ENCODE results near the gene FFAR3. TPM values are rescaled to one million over a fixed set of nuclear protein-coding genes. Genes with fewer than 3 reads are reported as not detected.

The FFAR3 gene
- total and polyA plus RNA-seq, 2 of the 8 experiments (the other 6 are each of a cell fraction or from before 2014, with no cell fraction given): not detected

DNA sequence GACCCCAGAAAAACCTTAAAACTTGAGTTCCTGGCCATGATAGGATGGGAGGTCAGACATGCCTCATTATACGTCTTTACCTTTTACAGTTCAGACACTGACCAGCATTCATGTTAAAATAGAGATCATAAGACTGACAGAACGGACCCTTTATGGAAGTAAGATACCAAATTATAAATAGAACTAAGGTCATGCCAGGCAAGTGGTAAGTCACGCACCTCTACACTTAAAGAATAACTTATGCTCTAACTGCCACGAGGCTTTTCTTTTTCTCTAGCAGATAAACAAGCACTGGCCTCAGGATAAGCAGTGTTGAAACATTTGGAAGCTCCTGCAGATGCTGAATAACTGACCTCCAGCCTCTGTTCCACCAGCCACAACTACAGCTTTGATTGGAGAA is 41.0 kb downstream of the FFAR3 start:
- H3K4me3 ChIP-seq (ENCODE audit: extremely low read depth in 1 of 4, insufficient read depth in 2 of 4, low read depth in 3 of 4, low read length in 4 of 4): no peak overlapping the region
- no peak overlapping the region for H2BK20ac ChIP-seq (ENCODE audit: low read length)
- no peak overlapping the region for H3K9ac ChIP-seq (replicated peaks in 1 of 4; ENCODE audit: extremely low read depth in 1 of 4, low read depth in 3 of 4, low read length in 3 of 4)
- no peak overlapping the region for H2BK120ac ChIP-seq (replicated peaks; ENCODE audit: low read depth, low read length)
- no peak overlapping the region for H3K14ac ChIP-seq (ENCODE audit: insufficient read length)
- no peaks in the 10 kb centered on the region for H3K79me2 ChIP-seq (ENCODE audit: control insufficient read depth in 1 of 2, insufficient read depth in 2 of 2, low read length in 2 of 2)
- H2BK5ac ChIP-seq (ENCODE audit: low read depth, low read length): no peak overlapping the region
- no peak overlapping the region for H3K4ac ChIP-seq (replicated peaks; ENCODE audit: insufficient read length, low read depth, low read length)
- H2AK5ac ChIP-seq (ENCODE audit: low read depth, low read length): no peak overlapping the region
- no peak overlapping the region for H2BK12ac ChIP-seq (ENCODE audit: low read depth, low read length)
- no peaks in the 10 kb centered on the region for H3K79me1 ChIP-seq (ENCODE audit: low read depth, low read length)
- H3K4me1 ChIP-seq (replicated peaks in 1 of 4; ENCODE audit: control insufficient read depth in 3 of 4, insufficient read depth in 4 of 4, low read length in 3 of 4): no peaks in the 10 kb centered on the region
- no peak overlapping the region for H3K23ac ChIP-seq (ENCODE audit: insufficient read length)
- H3K56ac ChIP-seq (replicated peaks; ENCODE audit: insufficient read length, low read depth, low read length): no peak overlapping the region
- no peak overlapping the region for H4K5ac ChIP-seq (ENCODE audit: insufficient read length, low read depth, low read length)
- no peaks in the 10 kb centered on the region for H4K20me1 ChIP-seq (replicated peaks in 1 of 2; ENCODE audit: control insufficient read depth in 1 of 2, insufficient read depth in 2 of 2, low read length in 2 of 2)
- H3K27me3 ChIP-seq (replicated peaks in 1 of 4; ENCODE audit: control insufficient read depth in 3 of 4, extremely low read depth in 1 of 4, insufficient read depth in 3 of 4, low read length in 3 of 4): no peaks in the 10 kb centered on the region; a peak in 1 of 7 replicates
- H3K23me2 ChIP-seq (ENCODE audit: low read depth, low read length): no peaks in the 10 kb centered on the region
- CTCF ChIA-PET (ENCODE audit: partially characterized antibody): interaction anchor here (0.7 to 1.0 kb wide), 3 partner anchors 9 to 117 kb away, joined by 3 to 4 read pairs (median 3); partner anchors contain the start of gene HAMP
- WGBS, 2 experiments (ENCODE audit: extremely low coverage in 1 of 2, insufficient coverage in 1 of 2, insufficient read length in 1 of 2, insufficient replicate concordance in 2 of 2, low coverage in 1 of 2, low lambda C conversion rate in 2 of 2, missing lambda C conversion rate in 1 of 2): 71% methylated on average over 4 of the region's 4 CpGs; no CpG with 5 or more reads in 1 of the 2 experiments
- no peak overlapping the region for H2BK15ac ChIP-seq (ENCODE audit: low read length)
- H3K36me3 ChIP-seq (ENCODE audit: control insufficient read depth in 2 of 4, insufficient read depth in 4 of 4, low read length in 3 of 4): no peaks in the 10 kb centered on the region; a peak in 1 of 8 replicates
- FAIRE-seq (no peak), DNase-seq (ENCODE audit: low read depth in 1 of 2, low spot score in 2 of 2) (no peak)
- H3K27ac ChIP-seq (ENCODE audit: low read depth, low read length): no peak overlapping the region
- no peak overlapping the region for H4K91ac ChIP-seq (replicated peaks; ENCODE audit: insufficient read length, low read length)
- no peak overlapping the region for H3K4me2 ChIP-seq (ENCODE audit: insufficient read depth in 1 of 2, low read depth in 2 of 2, low read length in 2 of 2)
- H4K8ac ChIP-seq (ENCODE audit: extremely low read depth, insufficient read depth, low read length): no peak overlapping the region
- H2AFZ ChIP-seq (ENCODE audit: low read length): no peak overlapping the region
- no peak overlapping the region for H3K18ac ChIP-seq (ENCODE audit: extremely low read depth, low read length)
- POLR2A ChIA-PET (ENCODE audit: partially characterized antibody): no interaction called here
- no peaks in the 10 kb centered on the region for H3K9me3 ChIP-seq (ENCODE audit: insufficient read depth in 2 of 2, low read depth in 1 of 2, low read length in 1 of 2)
- TF ChIP-seq RFX5 (IDR thresholded peaks at IDR 0.05; ENCODE audit: borderline replicate concordance, low read depth, low read length) (no peak), RAD21 (IDR thresholded peaks at IDR 0.05 in 1 of 2, conservative IDR thresholded peaks at IDR 0.05 in 1 of 2; ENCODE audit: low read depth in 2 of 2, low read length in 2 of 2) (no peak), CHD1 (IDR thresholded peaks at IDR 0.05; ENCODE audit: low read depth, low read length) (no peak), CBX8 (IDR thresholded peaks at IDR 0.05; ENCODE audit: borderline replicate concordance, low read depth, low read length) (no peak), CTBP2 (IDR thresholded peaks at IDR 0.05; ENCODE audit: borderline replicate concordance, insufficient read depth, insufficient read length, low read length) (no peak), YY1 (IDR thresholded peaks at IDR 0.05; ENCODE audit: low read depth, low read length) (no peak), HDAC6 (IDR thresholded peaks at IDR 0.05; ENCODE audit: low read depth, low read length) (no peak), CHD2 (IDR thresholded peaks at IDR 0.05; ENCODE audit: low read length) (no peak), ASH2L (IDR thresholded peaks at IDR 0.05; ENCODE audit: low read length) (no peak), TAF7 (optimal IDR thresholded peaks at IDR 0.05; ENCODE audit: borderline replicate concordance, low read depth, low read length) (no peak), BACH1 (IDR thresholded peaks at IDR 0.05; ENCODE audit: low read length) (no peak)
- TF ChIP-seq, protein P1, sequence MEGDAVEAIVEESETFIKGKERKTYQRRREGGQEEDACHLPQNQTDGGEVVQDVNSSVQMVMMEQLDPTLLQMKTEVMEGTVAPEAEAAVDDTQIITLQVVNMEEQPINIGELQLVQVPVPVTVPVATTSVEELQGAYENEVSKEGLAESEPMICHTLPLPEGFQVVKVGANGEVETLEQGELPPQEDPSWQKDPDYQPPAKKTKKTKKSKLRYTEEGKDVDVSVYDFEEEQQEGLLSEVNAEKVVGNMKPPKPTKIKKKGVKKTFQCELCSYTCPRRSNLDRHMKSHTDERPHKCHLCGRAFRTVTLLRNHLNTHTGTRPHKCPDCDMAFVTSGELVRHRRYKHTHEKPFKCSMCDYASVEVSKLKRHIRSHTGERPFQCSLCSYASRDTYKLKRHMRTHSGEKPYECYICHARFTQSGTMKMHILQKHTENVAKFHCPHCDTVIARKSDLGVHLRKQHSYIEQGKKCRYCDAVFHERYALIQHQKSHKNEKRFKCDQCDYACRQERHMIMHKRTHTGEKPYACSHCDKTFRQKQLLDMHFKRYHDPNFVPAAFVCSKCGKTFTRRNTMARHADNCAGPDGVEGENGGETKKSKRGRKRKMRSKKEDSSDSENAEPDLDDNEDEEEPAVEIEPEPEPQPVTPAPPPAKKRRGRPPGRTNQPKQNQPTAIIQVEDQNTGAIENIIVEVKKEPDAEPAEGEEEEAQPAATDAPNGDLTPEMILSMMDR (IDR thresholded peaks at IDR 0.05; ENCODE audit: control extremely low read depth in 1 of 3, insufficient read depth in 1 of 3, low read depth in 1 of 3, low read length in 3 of 3): no peak

Measured in H1 (cell line).